Fibroblast of mammary gland (primary cell): Measurements from ENCODE around the gene ATP8B2.
"Not testable (repeated sequence)": the region's sequence is repeated elsewhere in the genome, so short reads cannot be mapped to it uniquely, and the experiment has no call there.

ENCODE experiments used
- DNase-seq: peaks from one replicate; pipeline ENCODE4 v3.0.0-alpha.2; 2010; ENCODE audit warnings: low read depth
- H3K4me3 ChIP-seq: 2 replicates; pipeline ENCODE4 v1.5.1; 2011; ENCODE audit warnings: low read depth, mild to moderate bottlenecking, low read length, moderate library complexity; ENCODE audit not compliant: control insufficient read depth
- CTCF ChIP-seq: conservative IDR thresholded peaks from 2 replicates; pipeline ENCODE4 v1.5.1; 2011; ENCODE audit warnings: low read depth, low read length, inconsistent platforms; ENCODE audit not compliant: control insufficient read depth, insufficient read depth

The ATP8B2 gene

GRCh38 chr1:154353966-154354365 is 28.6 kb downstream of the ATP8B2 start:
- H3K4me3 ChIP-seq = no peak overlapping the region
- DNase-seq = no peak
- no peak for TF ChIP-seq CTCF

GRCh38 chr1:154358519-154358918 is 33.2 kb downstream of the ATP8B2 start:
- no peak overlapping the region for H3K4me3 ChIP-seq
- no peak for TF ChIP-seq CTCF
- no peak for DNase-seq

GRCh38 chr1:154360288-154360687 is 35.0 kb downstream of the ATP8B2 start:
- DNase-seq = no peak
- no peak overlapping the region for H3K4me3 ChIP-seq
- no peak for TF ChIP-seq CTCF

- not testable (repeated sequence) for H3K4me3 ChIP-seq, DNase-seq
Observed at GRCh38 chr1:154360881-154361280, 35.6 kb downstream of the ATP8B2 start.

GRCh38 chr1:154361357-154361756 is 36.0 kb downstream of the ATP8B2 start:
- no peak for TF ChIP-seq CTCF
- DNase-seq = no peak
- no peak overlapping the region for H3K4me3 ChIP-seq

- H3K4me3 ChIP-seq = no peak overlapping the region
- DNase-seq = no peak
- TF ChIP-seq CTCF = no peak
Observed at GRCh38 chr1:154371436-154371835, 46.1 kb downstream of the ATP8B2 start.

GRCh38 chr1:154373777-154374357 is 48.5 kb downstream of the ATP8B2 start:
- DNase-seq = not testable (repeated sequence)

GRCh38 chr1:154379301-154379700 is 54.0 kb downstream of the ATP8B2 start:
- H3K4me3 ChIP-seq = no peak overlapping the region
- TF ChIP-seq CTCF = no peak
- no peak for DNase-seq

More at GRCh38 chr1:154373777-154374357, 48.5 kb downstream of the ATP8B2 start:
- H3K4me3 ChIP-seq = not testable (repeated sequence)
